Measurements from ENCODE around the gene RAB31. TPM values are rescaled to one million over a fixed set of nuclear protein-coding genes. Genes with fewer than 3 reads are reported as not detected.
"Not testable (repeated sequence)": the region's sequence is repeated elsewhere in the genome, so short reads cannot be mapped to it uniquely, and the experiment has no call there.

RAB31 gene
- polyA plus RNA-seq, 1 donor from 2014 or later, result 16.3 TPM

DNA sequence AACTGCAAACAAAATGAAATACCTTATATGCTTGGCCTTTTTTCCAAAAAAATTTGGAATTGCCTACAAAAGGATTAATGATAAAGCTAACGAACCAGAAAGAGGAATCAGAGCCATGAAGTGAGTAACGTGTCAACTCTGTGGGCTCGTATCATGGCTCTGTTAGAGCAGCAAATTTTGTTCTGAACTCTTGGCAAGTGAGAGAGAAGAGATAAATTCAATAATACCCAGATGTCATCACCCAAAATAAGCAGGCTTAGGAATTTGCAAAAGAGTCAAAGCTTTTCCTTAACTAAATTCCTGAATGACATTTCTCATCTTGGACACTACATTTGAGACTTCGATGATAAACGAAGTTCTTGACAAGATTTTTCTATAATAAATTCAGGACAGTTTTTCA is 182.1 kb downstream of the RAB31 start:
- Histone ChIP-seq H3K79me2 (replicated peaks; ENCODE audit: insufficient read depth, low read length) (no peaks in the 10 kb centered on the region), H3K9me3 (ENCODE audit: low read length) (no peaks in the 10 kb centered on the region), H3K27ac (ENCODE audit: low read length) (no peak overlapping the region), H3K27me3 (ENCODE audit: insufficient read depth, low read depth, low read length) (no peaks in the 10 kb centered on the region), H3F3A (ENCODE audit: insufficient read depth, low read length, poor library complexity, severe bottlenecking) (no peaks in the 10 kb centered on the region), H4K20me1 (ENCODE audit: insufficient read depth) (no peaks in the 10 kb centered on the region), H3K4me2 (ENCODE audit: low read length) (no peak overlapping the region), H2AFZ (ENCODE audit: low read depth, low read length) (no peak overlapping the region), H3K4me3 (ENCODE audit: low read length) (no peak overlapping the region), H3K36me3 (ENCODE audit: insufficient read depth, low read length) (no peaks in the 10 kb centered on the region), H3K9me2 (ENCODE audit: insufficient read depth, low read length) (no peaks in the 10 kb centered on the region), H3K9ac (ENCODE audit: low read length) (no peak overlapping the region)
- TF ChIP-seq EP300 (conservative IDR thresholded peaks at IDR 0.05; ENCODE audit: poor library complexity, severe bottlenecking), result no peak
- no peak for TF ChIP-seq SMC3 (conservative IDR thresholded peaks at IDR 0.05; ENCODE audit: poor library complexity)
- TF ChIP-seq MXI1 (conservative IDR thresholded peaks at IDR 0.05; ENCODE audit: poor library complexity, severe bottlenecking), result no peak
- TF ChIP-seq POLR2AphosphoS5 (IDR thresholded peaks at IDR 0.05), result no peak
- TF ChIP-seq TAF1 (IDR thresholded peaks at IDR 0.05; ENCODE audit: low read depth), result no peak
- TF ChIP-seq, protein P1, sequence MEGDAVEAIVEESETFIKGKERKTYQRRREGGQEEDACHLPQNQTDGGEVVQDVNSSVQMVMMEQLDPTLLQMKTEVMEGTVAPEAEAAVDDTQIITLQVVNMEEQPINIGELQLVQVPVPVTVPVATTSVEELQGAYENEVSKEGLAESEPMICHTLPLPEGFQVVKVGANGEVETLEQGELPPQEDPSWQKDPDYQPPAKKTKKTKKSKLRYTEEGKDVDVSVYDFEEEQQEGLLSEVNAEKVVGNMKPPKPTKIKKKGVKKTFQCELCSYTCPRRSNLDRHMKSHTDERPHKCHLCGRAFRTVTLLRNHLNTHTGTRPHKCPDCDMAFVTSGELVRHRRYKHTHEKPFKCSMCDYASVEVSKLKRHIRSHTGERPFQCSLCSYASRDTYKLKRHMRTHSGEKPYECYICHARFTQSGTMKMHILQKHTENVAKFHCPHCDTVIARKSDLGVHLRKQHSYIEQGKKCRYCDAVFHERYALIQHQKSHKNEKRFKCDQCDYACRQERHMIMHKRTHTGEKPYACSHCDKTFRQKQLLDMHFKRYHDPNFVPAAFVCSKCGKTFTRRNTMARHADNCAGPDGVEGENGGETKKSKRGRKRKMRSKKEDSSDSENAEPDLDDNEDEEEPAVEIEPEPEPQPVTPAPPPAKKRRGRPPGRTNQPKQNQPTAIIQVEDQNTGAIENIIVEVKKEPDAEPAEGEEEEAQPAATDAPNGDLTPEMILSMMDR (IDR thresholded peaks at IDR 0.05; ENCODE audit: poor library complexity, severe bottlenecking), result no peak
- TF ChIP-seq RAD21 (conservative IDR thresholded peaks at IDR 0.05), result no peak
- no peak for TF ChIP-seq EZH2 (IDR thresholded peaks at IDR 0.05; ENCODE audit: borderline replicate concordance, insufficient read depth, low read length, poor library complexity, severe bottlenecking)
- TF ChIP-seq, protein P2, sequence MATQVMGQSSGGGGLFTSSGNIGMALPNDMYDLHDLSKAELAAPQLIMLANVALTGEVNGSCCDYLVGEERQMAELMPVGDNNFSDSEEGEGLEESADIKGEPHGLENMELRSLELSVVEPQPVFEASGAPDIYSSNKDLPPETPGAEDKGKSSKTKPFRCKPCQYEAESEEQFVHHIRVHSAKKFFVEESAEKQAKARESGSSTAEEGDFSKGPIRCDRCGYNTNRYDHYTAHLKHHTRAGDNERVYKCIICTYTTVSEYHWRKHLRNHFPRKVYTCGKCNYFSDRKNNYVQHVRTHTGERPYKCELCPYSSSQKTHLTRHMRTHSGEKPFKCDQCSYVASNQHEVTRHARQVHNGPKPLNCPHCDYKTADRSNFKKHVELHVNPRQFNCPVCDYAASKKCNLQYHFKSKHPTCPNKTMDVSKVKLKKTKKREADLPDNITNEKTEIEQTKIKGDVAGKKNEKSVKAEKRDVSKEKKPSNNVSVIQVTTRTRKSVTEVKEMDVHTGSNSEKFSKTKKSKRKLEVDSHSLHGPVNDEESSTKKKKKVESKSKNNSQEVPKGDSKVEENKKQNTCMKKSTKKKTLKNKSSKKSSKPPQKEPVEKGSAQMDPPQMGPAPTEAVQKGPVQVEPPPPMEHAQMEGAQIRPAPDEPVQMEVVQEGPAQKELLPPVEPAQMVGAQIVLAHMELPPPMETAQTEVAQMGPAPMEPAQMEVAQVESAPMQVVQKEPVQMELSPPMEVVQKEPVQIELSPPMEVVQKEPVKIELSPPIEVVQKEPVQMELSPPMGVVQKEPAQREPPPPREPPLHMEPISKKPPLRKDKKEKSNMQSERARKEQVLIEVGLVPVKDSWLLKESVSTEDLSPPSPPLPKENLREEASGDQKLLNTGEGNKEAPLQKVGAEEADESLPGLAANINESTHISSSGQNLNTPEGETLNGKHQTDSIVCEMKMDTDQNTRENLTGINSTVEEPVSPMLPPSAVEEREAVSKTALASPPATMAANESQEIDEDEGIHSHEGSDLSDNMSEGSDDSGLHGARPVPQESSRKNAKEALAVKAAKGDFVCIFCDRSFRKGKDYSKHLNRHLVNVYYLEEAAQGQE (IDR thresholded peaks at IDR 0.05; ENCODE audit: borderline replicate concordance), result no peak

DNA sequence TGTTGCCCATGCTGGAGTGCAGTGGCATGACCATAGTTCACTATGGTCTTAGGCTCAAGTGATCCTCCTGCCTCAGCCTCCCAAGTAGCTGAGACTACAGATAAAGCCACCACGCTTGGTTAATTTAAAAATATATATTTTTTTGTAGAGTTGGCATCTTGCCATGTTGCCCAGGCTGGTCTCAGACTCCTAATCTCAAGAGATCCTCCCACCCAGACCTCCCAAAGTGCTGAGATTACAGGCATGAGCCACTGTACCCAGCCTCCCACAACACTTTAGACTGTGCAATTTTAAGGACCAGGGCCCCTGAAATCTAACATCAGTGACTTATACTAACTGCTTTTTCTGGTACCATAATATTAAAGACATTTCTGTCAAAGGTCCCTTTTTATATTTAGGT is 182.9 kb downstream of the RAB31 start:
- no peak overlapping the region for H3K4me2 ChIP-seq (ENCODE audit: low read length)
- no peaks in the 10 kb centered on the region for H3K27me3 ChIP-seq (ENCODE audit: insufficient read depth, low read depth, low read length)
- H3K27ac ChIP-seq (ENCODE audit: low read length), result no peak overlapping the region
- H3K4me3 ChIP-seq (ENCODE audit: low read length), result no peak overlapping the region
- no peak overlapping the region for H2AFZ ChIP-seq (ENCODE audit: low read depth, low read length)
- H3F3A ChIP-seq (ENCODE audit: insufficient read depth, low read length, poor library complexity, severe bottlenecking), result no peaks in the 10 kb centered on the region
- no peaks in the 10 kb centered on the region for H4K20me1 ChIP-seq (ENCODE audit: insufficient read depth)
- H3K9ac ChIP-seq (ENCODE audit: low read length), result no peak overlapping the region
- TF ChIP-seq SMC3 (conservative IDR thresholded peaks at IDR 0.05; ENCODE audit: poor library complexity) (no peak), RAD21 (conservative IDR thresholded peaks at IDR 0.05) (no peak), MXI1 (conservative IDR thresholded peaks at IDR 0.05; ENCODE audit: poor library complexity, severe bottlenecking) (no peak)
- H3K36me3 ChIP-seq (ENCODE audit: insufficient read depth, low read length), result no peaks in the 10 kb centered on the region
- H3K9me2 ChIP-seq (ENCODE audit: insufficient read depth, low read length), result no peaks in the 10 kb centered on the region
- H3K79me2 ChIP-seq (replicated peaks; ENCODE audit: insufficient read depth, low read length), result no peaks in the 10 kb centered on the region
- no peaks in the 10 kb centered on the region for H3K9me3 ChIP-seq (ENCODE audit: low read length)

DNA sequence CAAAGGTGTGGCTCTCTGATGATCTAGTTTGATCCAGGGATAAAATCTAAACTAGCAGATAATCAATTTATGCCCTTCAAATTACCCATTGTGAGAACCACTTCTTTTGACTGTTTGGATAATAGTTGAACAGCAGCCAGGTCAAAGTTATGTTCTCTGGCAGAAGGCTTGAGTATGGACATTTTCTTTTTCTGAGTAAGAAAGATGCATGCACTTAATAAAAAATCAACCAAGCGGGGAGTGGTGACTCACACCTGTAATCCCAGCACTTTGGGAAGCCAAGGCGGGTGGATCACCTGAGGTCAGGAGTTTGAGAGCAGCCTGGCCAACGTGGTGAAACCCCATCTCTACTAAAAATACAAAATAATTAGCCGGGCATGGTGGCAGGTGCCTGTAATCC is 183.4 kb downstream of the RAB31 start:
- not testable (repeated sequence) for H3K4me3 ChIP-seq (ENCODE audit: low read length); H3K4me2 ChIP-seq (ENCODE audit: low read length); H3K36me3 ChIP-seq (ENCODE audit: insufficient read depth, low read length); H4K20me1 ChIP-seq (ENCODE audit: insufficient read depth); H3K27ac ChIP-seq (ENCODE audit: low read length); H3K27me3 ChIP-seq (ENCODE audit: insufficient read depth, low read depth, low read length); H3K9ac ChIP-seq (ENCODE audit: low read length); H3K9me2 ChIP-seq (ENCODE audit: insufficient read depth, low read length); H3K79me2 ChIP-seq (replicated peaks; ENCODE audit: insufficient read depth, low read length); H3K9me3 ChIP-seq (ENCODE audit: low read length); H3F3A ChIP-seq (ENCODE audit: insufficient read depth, low read length, poor library complexity, severe bottlenecking); H2AFZ ChIP-seq (ENCODE audit: low read depth, low read length)

All from neural cell (in vitro differentiated cells).